Neural cell (in vitro differentiated cells): ENCODE data around the gene MYBPC1. TPM values are rescaled to one million over a fixed set of nuclear protein-coding genes. Genes with fewer than 3 reads are reported as not detected.

Experiments
- H2AFZ ChIP-seq: fragments of 200-600, 300-800 bp; sonication (generic), shearing (Covaris generic); 2 replicates; pipeline ENCODE4 v1.6.0; 2014; ENCODE audit warnings: low read depth, mild to moderate bottlenecking, antibody characterized with exemption, low read length, moderate library complexity
- H3F3A ChIP-seq: fragments of 200-600 bp; shearing (Covaris generic); 2 replicates; pipeline ENCODE4 v1.6.1; 2016; ENCODE audit warnings: mild to moderate bottlenecking, moderate library complexity, mixed read lengths, antibody characterized with exemption, low read length; ENCODE audit not compliant: insufficient read depth, poor library complexity, severe bottlenecking
- H3K27ac ChIP-seq: fragments of 200-600, 300-800 bp; sonication (generic), shearing (Covaris generic); 2 replicates; pipeline ENCODE4 v1.5.1; 2014; ENCODE audit warnings: mild to moderate bottlenecking, low read length, moderate library complexity
- H3K27me3 ChIP-seq: fragments of 300-800, 200-600 bp; sonication (generic), shearing (Covaris generic); 2 replicates; pipeline ENCODE4 v1.6.0; 2014; ENCODE audit warnings: mild to moderate bottlenecking, low read depth, low read length, moderate library complexity; ENCODE audit not compliant: insufficient read depth
- H3K36me3 ChIP-seq: fragments of 300-800, 200-600 bp; sonication (generic), shearing (Covaris generic); 2 replicates; pipeline ENCODE4 v1.5.1; 2014; ENCODE audit warnings: mild to moderate bottlenecking, antibody characterized with exemption, low read length, moderate library complexity; ENCODE audit not compliant: insufficient read depth
- H3K4me2 ChIP-seq: fragments of 300-800, 200-600 bp; sonication (generic), shearing (Covaris generic); 2 replicates; pipeline ENCODE4 v1.6.0; 2014; ENCODE audit warnings: mild to moderate bottlenecking, low read length
- H3K4me3 ChIP-seq: fragments of 300-800, 200-600 bp; sonication (generic), shearing (Covaris generic); 2 replicates; pipeline ENCODE4 v1.5.1; 2014; ENCODE audit warnings: mild to moderate bottlenecking, low read length, moderate library complexity
- H3K79me2 ChIP-seq: fragments of 200-600 bp; shearing (Covaris generic); replicated peaks from 2 replicates; pipeline ENCODE4 v1.6.0; 2014; ENCODE audit warnings: mild to moderate bottlenecking, low read length, moderate library complexity; ENCODE audit not compliant: insufficient read depth
- H3K9ac ChIP-seq: fragments of 300-800, 200-600 bp; sonication (generic), shearing (Covaris generic); 2 replicates; pipeline ENCODE4 v1.6.1; 2016; ENCODE audit warnings: mild to moderate bottlenecking, low read length, mixed read lengths
- H3K9me2 ChIP-seq: fragments of 200-600 bp; shearing (Covaris generic); 2 replicates; pipeline ENCODE4 v1.6.1; 2016; ENCODE audit warnings: mild to moderate bottlenecking, low read length, mixed read lengths; ENCODE audit not compliant: insufficient read depth
- H3K9me3 ChIP-seq: fragments of 200-600, 300-800 bp; sonication (generic), shearing (Covaris generic); 2 replicates; pipeline ENCODE4 v1.6.1; 2016; ENCODE audit warnings: mild to moderate bottlenecking, mixed run types, low read length, moderate library complexity, mixed read lengths
- H4K20me1 ChIP-seq: fragments of 200-600 bp; shearing (Covaris generic); 2 replicates; pipeline ENCODE4 v1.6.1; 2016; ENCODE audit warnings: mild to moderate bottlenecking, mixed run types; ENCODE audit not compliant: insufficient read depth
- EP300 ChIP-seq: fragments of 450-650 bp; conservative IDR thresholded peaks from 2 replicates; pipeline ENCODE4 v1.6.1; 2014; ENCODE audit warnings: antibody characterized with exemption, mild to moderate bottlenecking, moderate library complexity; ENCODE audit not compliant: poor library complexity, severe bottlenecking
- EZH2 ChIP-seq: fragments of 200-600, 300-800 bp; shearing (Covaris generic), sonication (generic); IDR thresholded peaks from 2 replicates; pipeline ENCODE4 v1.6.1; 2014; ENCODE audit warnings: antibody characterized with exemption, low read length, borderline replicate concordance, mild to moderate bottlenecking; ENCODE audit not compliant: insufficient read depth, poor library complexity, severe bottlenecking
- MXI1 ChIP-seq: fragments of 450-650 bp; conservative IDR thresholded peaks from 2 replicates; pipeline ENCODE4 v1.6.1; 2014; ENCODE audit warnings: antibody characterized with exemption, mild to moderate bottlenecking; ENCODE audit not compliant: poor library complexity, severe bottlenecking
- POLR2AphosphoS5 ChIP-seq: IDR thresholded peaks from 2 replicates; pipeline ENCODE4 v1.6.1; 2012
- RAD21 ChIP-seq: fragments of 450-650 bp; conservative IDR thresholded peaks from 2 replicates; pipeline ENCODE4 v1.6.1; 2014; ENCODE audit warnings: antibody characterized with exemption, mild to moderate bottlenecking, moderate library complexity
- SMC3 ChIP-seq: fragments of 450-650 bp; conservative IDR thresholded peaks from 2 replicates; pipeline ENCODE4 v1.6.1; 2014; ENCODE audit warnings: antibody characterized with exemption, mild to moderate bottlenecking, moderate library complexity; ENCODE audit not compliant: poor library complexity
- TAF1 ChIP-seq: IDR thresholded peaks from 2 replicates; pipeline ENCODE4 v1.6.1; 2012; ENCODE audit warnings: low read depth
- polyA plus RNA-seq: library from polyadenylated mRNA; depleted of rRNA; stranded (reverse); fragments of >200 nt; gene quantifications from 2 replicates; pipeline ENCODE4 v1.2.3, GENCODE V29; 2014
- TF ChIP-seq, protein P1 (sequence below): IDR thresholded peaks from 2 replicates; pipeline ENCODE4 v1.6.1; 2012; ENCODE audit warnings: borderline replicate concordance
- TF ChIP-seq, protein P2 (sequence below): fragments of 450-650 bp; IDR thresholded peaks from 2 replicates; pipeline ENCODE4 v1.5.1; 2014; ENCODE audit warnings: antibody characterized with exemption, mild to moderate bottlenecking, moderate library complexity; ENCODE audit not compliant: poor library complexity, severe bottlenecking

Gene MYBPC1
- polyA plus RNA-seq, 1 donor from 2014 or later = not detected

DNA sequence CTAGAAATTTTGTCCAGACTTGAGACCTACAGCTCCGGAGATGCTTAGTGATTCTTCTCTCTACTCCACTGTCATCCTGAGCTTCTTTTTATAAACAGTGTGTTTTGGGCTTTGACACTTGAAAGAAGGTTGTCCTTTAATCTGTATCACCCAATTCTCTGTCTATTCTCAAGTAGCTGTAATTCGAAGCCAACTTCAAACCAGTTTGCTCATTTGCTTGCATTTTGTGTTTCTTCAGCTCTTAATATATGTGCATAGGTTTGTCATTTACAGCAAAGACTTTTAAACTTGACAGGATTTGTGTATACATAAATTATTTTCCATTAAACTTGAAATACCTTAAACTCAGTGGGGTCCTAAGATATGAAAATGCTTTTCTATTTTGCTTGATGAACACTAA lies 16.4 kb upstream of the MYBPC1 start:
- Histone ChIP-seq H2AFZ (no peak overlapping the region), H3K27ac (no peak overlapping the region), H4K20me1 (no peaks in the 10 kb centered on the region), H3K36me3 (no peaks in the 10 kb centered on the region), H3K27me3 (no peaks in the 10 kb centered on the region), H3K4me2 (no peak overlapping the region), H3K9me3 (no peaks in the 10 kb centered on the region), H3F3A (no peaks in the 10 kb centered on the region), H3K79me2 (no peaks in the 10 kb centered on the region), H3K9ac (no peak overlapping the region), H3K4me3 (no peak overlapping the region), H3K9me2 (no peaks in the 10 kb centered on the region)
- TF ChIP-seq EP300 (no peak), TAF1 (no peak), SMC3 (no peak), RAD21 (no peak), MXI1 (no peak), EZH2 (no peak), POLR2AphosphoS5 (no peak)
- TF ChIP-seq, protein P1, sequence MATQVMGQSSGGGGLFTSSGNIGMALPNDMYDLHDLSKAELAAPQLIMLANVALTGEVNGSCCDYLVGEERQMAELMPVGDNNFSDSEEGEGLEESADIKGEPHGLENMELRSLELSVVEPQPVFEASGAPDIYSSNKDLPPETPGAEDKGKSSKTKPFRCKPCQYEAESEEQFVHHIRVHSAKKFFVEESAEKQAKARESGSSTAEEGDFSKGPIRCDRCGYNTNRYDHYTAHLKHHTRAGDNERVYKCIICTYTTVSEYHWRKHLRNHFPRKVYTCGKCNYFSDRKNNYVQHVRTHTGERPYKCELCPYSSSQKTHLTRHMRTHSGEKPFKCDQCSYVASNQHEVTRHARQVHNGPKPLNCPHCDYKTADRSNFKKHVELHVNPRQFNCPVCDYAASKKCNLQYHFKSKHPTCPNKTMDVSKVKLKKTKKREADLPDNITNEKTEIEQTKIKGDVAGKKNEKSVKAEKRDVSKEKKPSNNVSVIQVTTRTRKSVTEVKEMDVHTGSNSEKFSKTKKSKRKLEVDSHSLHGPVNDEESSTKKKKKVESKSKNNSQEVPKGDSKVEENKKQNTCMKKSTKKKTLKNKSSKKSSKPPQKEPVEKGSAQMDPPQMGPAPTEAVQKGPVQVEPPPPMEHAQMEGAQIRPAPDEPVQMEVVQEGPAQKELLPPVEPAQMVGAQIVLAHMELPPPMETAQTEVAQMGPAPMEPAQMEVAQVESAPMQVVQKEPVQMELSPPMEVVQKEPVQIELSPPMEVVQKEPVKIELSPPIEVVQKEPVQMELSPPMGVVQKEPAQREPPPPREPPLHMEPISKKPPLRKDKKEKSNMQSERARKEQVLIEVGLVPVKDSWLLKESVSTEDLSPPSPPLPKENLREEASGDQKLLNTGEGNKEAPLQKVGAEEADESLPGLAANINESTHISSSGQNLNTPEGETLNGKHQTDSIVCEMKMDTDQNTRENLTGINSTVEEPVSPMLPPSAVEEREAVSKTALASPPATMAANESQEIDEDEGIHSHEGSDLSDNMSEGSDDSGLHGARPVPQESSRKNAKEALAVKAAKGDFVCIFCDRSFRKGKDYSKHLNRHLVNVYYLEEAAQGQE = no peak
- TF ChIP-seq, protein P2, sequence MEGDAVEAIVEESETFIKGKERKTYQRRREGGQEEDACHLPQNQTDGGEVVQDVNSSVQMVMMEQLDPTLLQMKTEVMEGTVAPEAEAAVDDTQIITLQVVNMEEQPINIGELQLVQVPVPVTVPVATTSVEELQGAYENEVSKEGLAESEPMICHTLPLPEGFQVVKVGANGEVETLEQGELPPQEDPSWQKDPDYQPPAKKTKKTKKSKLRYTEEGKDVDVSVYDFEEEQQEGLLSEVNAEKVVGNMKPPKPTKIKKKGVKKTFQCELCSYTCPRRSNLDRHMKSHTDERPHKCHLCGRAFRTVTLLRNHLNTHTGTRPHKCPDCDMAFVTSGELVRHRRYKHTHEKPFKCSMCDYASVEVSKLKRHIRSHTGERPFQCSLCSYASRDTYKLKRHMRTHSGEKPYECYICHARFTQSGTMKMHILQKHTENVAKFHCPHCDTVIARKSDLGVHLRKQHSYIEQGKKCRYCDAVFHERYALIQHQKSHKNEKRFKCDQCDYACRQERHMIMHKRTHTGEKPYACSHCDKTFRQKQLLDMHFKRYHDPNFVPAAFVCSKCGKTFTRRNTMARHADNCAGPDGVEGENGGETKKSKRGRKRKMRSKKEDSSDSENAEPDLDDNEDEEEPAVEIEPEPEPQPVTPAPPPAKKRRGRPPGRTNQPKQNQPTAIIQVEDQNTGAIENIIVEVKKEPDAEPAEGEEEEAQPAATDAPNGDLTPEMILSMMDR = no peak

DNA sequence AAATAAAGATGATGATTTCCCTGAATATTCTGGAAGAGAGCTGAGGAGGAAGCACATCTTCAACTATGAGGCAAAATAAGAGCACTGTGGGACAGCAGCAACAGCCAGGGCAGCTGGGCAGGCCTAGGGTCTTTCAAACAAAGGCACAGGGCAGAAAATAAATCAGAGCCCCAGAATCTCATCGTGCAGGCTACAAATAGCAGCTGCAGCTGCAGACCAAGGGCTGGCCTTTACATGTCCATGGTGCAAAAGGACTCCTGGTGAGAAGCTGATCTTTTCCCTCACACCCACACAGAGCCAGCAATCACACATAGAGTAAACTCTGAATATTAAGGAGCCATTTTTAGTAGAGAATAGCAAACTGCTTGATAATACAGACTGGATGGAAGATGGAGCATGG lies 13.6 kb upstream of the MYBPC1 start:
- no peak overlapping the region for H3K9ac ChIP-seq
- H3K36me3 ChIP-seq = no peaks in the 10 kb centered on the region
- H3K79me2 ChIP-seq = no peaks in the 10 kb centered on the region
- no peak overlapping the region for H3K4me2 ChIP-seq
- TF ChIP-seq, protein P1 = no peak
- no peak for TF ChIP-seq TAF1
- TF ChIP-seq MXI1 = no peak
- TF ChIP-seq, protein P2 = no peak
- no peak for TF ChIP-seq EZH2
- no peak for TF ChIP-seq SMC3
- no peak for TF ChIP-seq RAD21
- TF ChIP-seq POLR2AphosphoS5 = no peak
- TF ChIP-seq EP300 = no peak
- H3K27me3 ChIP-seq = no peaks in the 10 kb centered on the region
- H3K9me3 ChIP-seq = no peaks in the 10 kb centered on the region
- no peak overlapping the region for H3K27ac ChIP-seq
- no peak overlapping the region for H2AFZ ChIP-seq
- no peaks in the 10 kb centered on the region for H4K20me1 ChIP-seq
- no peaks in the 10 kb centered on the region for H3K9me2 ChIP-seq
- H3F3A ChIP-seq = no peaks in the 10 kb centered on the region
- H3K4me3 ChIP-seq = no peak overlapping the region
